ENCODE measurements around the gene SORCS2.

SORCS2 gene

DNA sequence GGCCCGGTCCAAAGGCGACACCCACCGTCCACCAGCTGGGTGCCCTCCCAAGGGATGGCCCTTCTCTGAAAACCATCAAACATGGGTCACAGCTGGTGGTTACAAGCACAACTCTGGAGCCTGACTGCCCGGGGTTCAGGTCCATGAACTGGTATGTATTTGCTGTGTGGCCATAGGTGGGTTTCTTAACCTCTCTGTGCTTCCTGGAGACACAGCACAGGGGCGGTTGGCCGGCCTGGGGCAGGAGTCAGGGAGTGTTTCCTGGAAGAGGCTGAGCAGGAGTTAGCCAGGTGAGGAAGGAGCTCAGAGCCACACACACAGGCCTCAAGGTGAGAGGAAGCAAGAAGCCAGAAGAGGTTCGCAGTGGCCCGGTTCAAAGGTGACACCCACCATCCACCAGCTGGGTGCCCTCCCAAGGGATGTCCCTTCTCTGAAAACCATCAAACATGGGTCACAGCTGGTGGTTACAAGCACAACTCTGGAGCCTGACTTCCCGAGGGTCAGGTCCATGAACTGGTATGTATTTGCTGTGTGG is 486.0 kb downstream of the SORCS2 start:
- H3K9me3 ChIP-seq (ENCODE audit: low read length) = no peaks in the 10 kb centered on the region
- H3K36me3 ChIP-seq (ENCODE audit: insufficient read depth, low read length) = no peaks in the 10 kb centered on the region
- no peak overlapping the region for H3K4me3 ChIP-seq (ENCODE audit: low read length)
- no peaks in the 10 kb centered on the region for H3K27me3 ChIP-seq (ENCODE audit: insufficient read depth, low read length)
- H3K4me1 ChIP-seq (ENCODE audit: insufficient read depth, low read length) = no peaks in the 10 kb centered on the region
- no peak overlapping the region for H2AFZ ChIP-seq (ENCODE audit: low read depth, low read length)

DNA sequence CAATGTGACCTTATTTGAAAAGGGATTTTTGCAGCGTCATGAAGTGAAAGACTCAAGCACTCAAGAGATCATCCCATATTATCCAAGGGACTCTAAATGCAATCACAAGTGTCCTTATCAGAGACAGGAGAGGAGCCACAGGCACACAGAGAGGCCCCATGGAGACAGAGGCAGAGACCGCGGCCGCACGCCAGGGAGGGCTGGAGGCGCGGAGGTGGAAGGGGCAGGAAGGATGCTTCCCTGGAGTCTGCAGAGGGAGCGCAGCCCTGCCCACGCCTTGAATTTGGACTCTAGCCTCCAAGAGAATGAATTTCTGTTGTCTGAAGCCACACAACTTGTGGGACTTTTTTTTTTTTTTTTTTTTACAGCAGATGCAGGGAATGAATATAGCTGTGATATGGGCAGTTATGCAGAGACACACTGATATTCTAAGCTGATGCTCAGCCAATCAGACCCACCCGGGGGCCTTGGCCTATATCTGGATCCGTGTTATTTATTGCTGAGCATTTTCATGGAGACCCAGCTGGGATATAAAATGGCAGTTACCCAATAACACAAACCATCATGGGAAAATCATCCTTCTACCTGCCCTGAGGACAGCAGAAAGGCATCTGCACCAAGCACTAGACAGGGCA is 487.2 kb downstream of the SORCS2 start:
- Histone ChIP-seq H3K36me3 (ENCODE audit: insufficient read depth, low read length) (no peaks in the 10 kb centered on the region), H3K27me3 (ENCODE audit: insufficient read depth, low read length) (no peaks in the 10 kb centered on the region), H2AFZ (ENCODE audit: low read depth, low read length) (no peak overlapping the region), H3K4me1 (ENCODE audit: insufficient read depth, low read length) (no peaks in the 10 kb centered on the region), H3K9me3 (ENCODE audit: low read length) (no peaks in the 10 kb centered on the region), H3K4me3 (ENCODE audit: low read length) (no peak overlapping the region)

- H2AFZ ChIP-seq (ENCODE audit: low read depth, low read length) = no peak overlapping the region
- no peak overlapping the region for H3K4me3 ChIP-seq (ENCODE audit: low read length)
- H3K4me1 ChIP-seq (ENCODE audit: insufficient read depth, low read length) = no peaks in the 10 kb centered on the region
- no peaks in the 10 kb centered on the region for H3K9me3 ChIP-seq (ENCODE audit: low read length)
- H3K36me3 ChIP-seq (ENCODE audit: insufficient read depth, low read length) = no peaks in the 10 kb centered on the region
- no peaks in the 10 kb centered on the region for H3K27me3 ChIP-seq (ENCODE audit: insufficient read depth, low read length)
These were observed 487.8 kb downstream of the SORCS2 start for GRCh38 chr4:7680106-7680505.

GRCh38 chr4:7680731-7681130 is 488.4 kb downstream of the SORCS2 start:
- Histone ChIP-seq H3K36me3 (ENCODE audit: insufficient read depth, low read length) (no peaks in the 10 kb centered on the region), H2AFZ (ENCODE audit: low read depth, low read length) (no peak overlapping the region), H3K27me3 (ENCODE audit: insufficient read depth, low read length) (no peaks in the 10 kb centered on the region), H3K4me1 (ENCODE audit: insufficient read depth, low read length) (no peaks in the 10 kb centered on the region), H3K4me3 (ENCODE audit: low read length) (no peak overlapping the region), H3K9me3 (ENCODE audit: low read length) (no peaks in the 10 kb centered on the region)

GRCh38 chr4:7683126-7683703 is 490.9 kb downstream of the SORCS2 start:
- Histone ChIP-seq H3K36me3 (ENCODE audit: insufficient read depth, low read length) (no peaks in the 10 kb centered on the region), H3K9me3 (ENCODE audit: low read length) (no peaks in the 10 kb centered on the region), H3K27me3 (ENCODE audit: insufficient read depth, low read length) (no peaks in the 10 kb centered on the region), H3K4me3 (ENCODE audit: low read length) (no peak overlapping the region), H3K4me1 (ENCODE audit: insufficient read depth, low read length) (no peaks in the 10 kb centered on the region), H2AFZ (ENCODE audit: low read depth, low read length) (no peak overlapping the region)

DNA sequence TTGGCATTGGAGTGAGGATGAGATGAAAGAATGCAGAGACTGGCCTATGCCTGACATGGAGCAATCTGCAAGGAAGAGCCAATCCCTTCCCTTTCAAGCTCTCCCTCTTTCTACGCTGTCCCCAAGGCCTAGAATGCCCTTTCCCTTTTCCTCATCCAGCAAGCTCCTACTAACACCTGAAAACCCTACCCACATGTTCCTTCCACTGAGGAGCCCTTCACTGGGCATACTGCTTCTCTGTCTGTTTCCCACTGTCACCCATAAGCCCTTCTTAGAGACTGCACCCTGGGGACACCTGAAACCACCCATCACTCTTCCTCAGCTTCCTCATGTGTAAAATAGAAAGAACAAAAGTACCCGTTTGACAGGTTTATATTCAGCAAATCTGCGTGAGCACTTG is 492.0 kb downstream of the SORCS2 start:
- H3K27me3 ChIP-seq (ENCODE audit: insufficient read depth, low read length) = no peaks in the 10 kb centered on the region
- H3K4me3 ChIP-seq (ENCODE audit: low read length) = no peak overlapping the region
- no peaks in the 10 kb centered on the region for H3K36me3 ChIP-seq (ENCODE audit: insufficient read depth, low read length)
- no peaks in the 10 kb centered on the region for H3K4me1 ChIP-seq (ENCODE audit: insufficient read depth, low read length)
- H2AFZ ChIP-seq (ENCODE audit: low read depth, low read length) = no peak overlapping the region
- H3K9me3 ChIP-seq (ENCODE audit: low read length) = no peaks in the 10 kb centered on the region

GRCh38 chr4:7686070-7686870 is 493.9 kb downstream of the SORCS2 start:
- Histone ChIP-seq H3K9me3 (ENCODE audit: low read length) (no peaks in the 10 kb centered on the region), H3K4me1 (ENCODE audit: insufficient read depth, low read length) (no peaks in the 10 kb centered on the region), H3K27me3 (ENCODE audit: insufficient read depth, low read length) (no peaks in the 10 kb centered on the region), H3K4me3 (ENCODE audit: low read length) (no peak overlapping the region), H2AFZ (ENCODE audit: low read depth, low read length) (no peak overlapping the region), H3K36me3 (ENCODE audit: insufficient read depth, low read length) (no peaks in the 10 kb centered on the region)

DNA sequence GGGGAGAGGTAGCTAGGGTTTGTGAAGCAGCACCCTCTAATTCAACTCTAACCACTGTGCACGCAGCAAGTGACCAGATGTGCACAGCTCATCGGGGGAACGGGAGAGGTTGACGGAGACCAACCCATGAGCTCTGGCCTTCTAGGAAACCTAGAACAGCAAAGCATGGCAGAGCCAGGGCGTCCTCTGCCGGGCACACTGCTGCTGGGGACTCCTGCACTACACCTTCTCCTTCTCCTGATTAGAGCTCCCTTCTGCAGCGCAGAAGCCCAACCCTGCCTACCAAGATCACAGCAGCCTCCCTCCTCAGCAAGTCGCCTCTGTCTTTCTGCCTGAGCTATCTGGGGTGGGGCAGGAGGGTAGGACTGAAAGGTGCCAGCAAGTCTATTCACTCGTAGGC is 494.7 kb downstream of the SORCS2 start:
- no peaks in the 10 kb centered on the region for H3K36me3 ChIP-seq (ENCODE audit: insufficient read depth, low read length)
- H2AFZ ChIP-seq (ENCODE audit: low read depth, low read length) = no peak overlapping the region
- H3K4me1 ChIP-seq (ENCODE audit: insufficient read depth, low read length) = no peaks in the 10 kb centered on the region
- H3K27me3 ChIP-seq (ENCODE audit: insufficient read depth, low read length) = no peaks in the 10 kb centered on the region
- H3K9me3 ChIP-seq (ENCODE audit: low read length) = no peaks in the 10 kb centered on the region
- no peak overlapping the region for H3K4me3 ChIP-seq (ENCODE audit: low read length)

- Histone ChIP-seq H3K4me3 (ENCODE audit: low read length) (no peak overlapping the region), H3K27me3 (ENCODE audit: insufficient read depth, low read length) (no peaks in the 10 kb centered on the region), H3K4me1 (ENCODE audit: insufficient read depth, low read length) (no peaks in the 10 kb centered on the region), H3K36me3 (ENCODE audit: insufficient read depth, low read length) (no peaks in the 10 kb centered on the region), H3K9me3 (ENCODE audit: low read length) (no peaks in the 10 kb centered on the region), H2AFZ (ENCODE audit: low read depth, low read length) (no peak overlapping the region)
These were observed 495.5 kb downstream of the SORCS2 start for GRCh38 chr4:7687796-7688195.

DNA sequence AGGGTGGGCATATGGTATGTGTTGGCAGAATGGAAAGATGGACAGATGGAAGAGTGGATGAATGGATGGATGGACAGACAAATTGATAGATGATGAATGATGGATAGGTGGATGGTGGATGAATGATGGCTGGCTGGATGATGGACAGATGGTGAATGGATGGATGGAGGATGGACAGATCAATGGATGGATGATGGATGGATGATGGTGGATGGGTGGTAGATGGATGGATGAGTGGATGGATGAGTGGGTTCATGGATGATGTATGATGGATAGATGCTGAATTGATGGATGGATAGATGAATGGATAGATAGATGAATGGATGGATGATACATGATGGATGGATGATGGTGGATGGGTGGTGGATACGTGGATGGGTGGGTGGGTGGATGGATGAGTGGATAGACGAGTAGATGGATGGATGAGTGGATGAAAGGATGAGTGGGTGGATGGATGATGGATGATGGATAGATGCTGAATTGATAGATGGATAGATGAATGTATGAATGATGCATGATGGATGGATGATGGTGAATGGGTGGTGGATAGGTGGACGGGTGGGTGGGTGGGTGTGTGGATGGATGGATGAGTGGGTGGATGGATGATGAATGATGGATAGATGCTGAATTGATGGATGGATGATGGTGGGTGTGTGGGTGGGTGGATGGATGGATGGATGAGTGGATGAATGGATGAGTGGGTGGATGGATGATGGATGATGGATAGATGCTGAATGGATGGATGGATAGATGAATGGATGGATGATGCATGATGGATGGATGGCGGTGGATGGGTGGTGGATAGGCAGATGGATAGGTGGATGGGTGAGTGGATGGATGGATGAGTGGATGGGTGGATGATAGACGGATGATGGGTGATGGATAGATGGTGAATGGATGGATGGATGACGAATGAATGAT is 497.7 kb downstream of the SORCS2 start:
- Histone ChIP-seq H3K27me3 (ENCODE audit: insufficient read depth, low read length) (no peaks in the 10 kb centered on the region), H3K4me3 (ENCODE audit: low read length) (no peak overlapping the region), H3K9me3 (ENCODE audit: low read length) (no peaks in the 10 kb centered on the region), H3K36me3 (ENCODE audit: insufficient read depth, low read length) (no peaks in the 10 kb centered on the region), H2AFZ (ENCODE audit: low read depth, low read length) (no peak overlapping the region), H3K4me1 (ENCODE audit: insufficient read depth, low read length) (no peaks in the 10 kb centered on the region)

GRCh38 chr4:7691061-7691460 is 498.7 kb downstream of the SORCS2 start:
- Histone ChIP-seq H3K27me3 (ENCODE audit: insufficient read depth, low read length) (no peaks in the 10 kb centered on the region), H3K9me3 (ENCODE audit: low read length) (no peaks in the 10 kb centered on the region), H3K4me3 (ENCODE audit: low read length) (no peak overlapping the region), H3K36me3 (ENCODE audit: insufficient read depth, low read length) (no peaks in the 10 kb centered on the region), H2AFZ (ENCODE audit: low read depth, low read length) (no peak overlapping the region), H3K4me1 (ENCODE audit: insufficient read depth, low read length) (no peaks in the 10 kb centered on the region)

DNA sequence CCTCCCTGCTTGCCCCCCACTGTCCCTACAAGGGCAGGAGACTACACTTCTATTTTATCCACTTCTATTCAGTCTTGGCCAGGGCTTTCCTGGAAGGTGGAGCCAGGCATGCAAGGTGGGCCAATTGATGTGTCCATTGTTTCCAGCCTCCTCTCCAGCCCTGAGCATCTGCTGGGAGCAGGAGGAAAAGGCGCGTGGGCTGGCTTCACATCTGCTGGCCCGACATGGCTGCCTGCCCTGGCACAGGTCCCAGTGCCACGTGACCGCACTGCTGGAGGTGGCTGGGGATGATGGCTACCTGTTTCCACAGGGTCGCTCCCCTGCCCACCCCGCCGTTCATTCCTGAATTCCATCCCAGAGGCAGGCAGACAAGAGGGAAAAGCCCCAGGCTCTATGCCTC is 499.6 kb downstream of the SORCS2 start:
- Histone ChIP-seq H3K27me3 (ENCODE audit: insufficient read depth, low read length) (no peaks in the 10 kb centered on the region), H3K9me3 (ENCODE audit: low read length) (no peaks in the 10 kb centered on the region), H2AFZ (ENCODE audit: low read depth, low read length) (no peak overlapping the region), H3K36me3 (ENCODE audit: insufficient read depth, low read length) (no peaks in the 10 kb centered on the region), H3K4me3 (ENCODE audit: low read length) (no peak overlapping the region), H3K4me1 (ENCODE audit: insufficient read depth, low read length) (no peaks in the 10 kb centered on the region)
